ENCODE measurements around the gene IGSF21. TPM values are rescaled to one million over a fixed set of nuclear protein-coding genes. Genes with fewer than 3 reads are reported as not detected.

Gene IGSF21
- total RNA-seq, 1 experiment from 2014 or later = 5.2 TPM

DNA sequence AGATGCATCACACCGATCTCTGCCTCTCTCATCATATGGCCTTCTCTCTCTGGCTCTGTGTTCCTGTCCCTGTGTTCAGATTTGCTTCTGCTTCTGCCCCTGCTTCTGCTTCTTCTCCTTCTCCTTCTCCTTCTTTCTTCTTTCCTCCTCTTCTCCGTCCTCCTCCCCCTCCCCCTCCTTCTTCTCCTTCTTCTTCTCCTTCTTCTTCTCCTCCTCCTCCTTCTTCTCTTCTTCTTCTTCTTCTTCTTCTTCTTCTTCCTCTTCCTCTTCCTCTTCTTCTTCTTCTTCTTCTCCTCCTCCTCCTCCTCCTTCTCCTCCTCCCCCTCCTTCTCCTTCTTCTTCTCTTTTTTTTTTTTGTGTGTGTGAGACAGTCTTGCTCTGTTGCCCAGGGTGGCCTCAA lies 233.2 kb downstream of the IGSF21 start:
- H4K20me1 ChIP-seq (ENCODE audit: control insufficient read depth, insufficient read depth, insufficient read length) = no peaks in the 10 kb centered on the region
- no peak overlapping the region for H3K27ac Mint-ChIP-seq
- H3K18ac ChIP-seq (ENCODE audit: insufficient read length, low read depth, low read length) = no peak overlapping the region
- peaks cover 5% of the 10 kb centered on the region; the same call in 1 of the 2 replicates for H3K27me3 Mint-ChIP-seq (ENCODE audit: low read depth)
- no peak overlapping the region for H2BK12ac ChIP-seq (ENCODE audit: insufficient read length, low read depth, low read length)
- H3K4me2 ChIP-seq (ENCODE audit: insufficient read depth, insufficient read length, low read length) = no peak overlapping the region
- H4K8ac ChIP-seq (replicated peaks; ENCODE audit: insufficient read length, low read depth, low read length) = no peak overlapping the region
- H3K36me3 Mint-ChIP-seq (ENCODE audit: insufficient read depth in 1 of 3, low read depth in 3 of 3) = no peaks in the 10 kb centered on the region
- H2BK5ac ChIP-seq (ENCODE audit: insufficient read length, low read length) = no peak overlapping the region
- H3K9me3 ChIP-seq (ENCODE audit: control insufficient read depth, low read depth, low read length) = no peaks in the 10 kb centered on the region
- DNase-seq = no peak
- no CpG with 5 or more reads among the region's 2 CpGs for WGBS (ENCODE audit: extremely low coverage, insufficient read length, low lambda C conversion rate)
- no peaks in the 10 kb centered on the region; a peak in 1 of 5 replicates for H3K9me3 Mint-ChIP-seq
- no peak for TF ChIP-seq CTCF (conservative IDR thresholded peaks at IDR 0.05)
- no peaks in the 10 kb centered on the region for H3K79me2 ChIP-seq (ENCODE audit: insufficient read depth, low read length)
- H3K27ac ChIP-seq (ENCODE audit: insufficient read length, low read depth, low read length) = no peak overlapping the region
- H3K56ac ChIP-seq (ENCODE audit: insufficient read length, low read depth, low read length) = no peak overlapping the region
- H3K4me1 Mint-ChIP-seq = peaks cover 0 to 4% of the 10 kb centered on the region in 2 experiments; a peak in 3 of 4 replicates
- H4K5ac ChIP-seq (ENCODE audit: insufficient read length, low read depth, low read length) = no peak overlapping the region
- H2BK15ac ChIP-seq (ENCODE audit: low read depth, low read length) = no peak overlapping the region
- no peaks in the 10 kb centered on the region for H3K79me1 ChIP-seq (ENCODE audit: insufficient read depth, low read depth, low read length, poor library complexity, severe bottlenecking)
- no peak overlapping the region for H3K14ac ChIP-seq (ENCODE audit: insufficient read depth, low read length)
- no peak overlapping the region for H3K4ac ChIP-seq (ENCODE audit: low read depth, low read length)
- no peak overlapping the region for H3K9ac ChIP-seq (ENCODE audit: extremely low read depth, insufficient read length, low read length)
- no peak overlapping the region for H3K23ac ChIP-seq (ENCODE audit: insufficient read length, low read depth, low read length)
- H2AFZ ChIP-seq (ENCODE audit: low read length) = no peak overlapping the region
- H3K4me1 ChIP-seq (ENCODE audit: insufficient read depth, low read length) = no peaks in the 10 kb centered on the region
- no peak overlapping the region for H2BK120ac ChIP-seq (ENCODE audit: low read depth, low read length, poor library complexity, severe bottlenecking)
- no peak overlapping the region for H3K4me3 Mint-ChIP-seq
- 0 out of 2 replicates have a peak, but pooled peaks cover 2% of the 10 kb centered on the region for H3K27me3 ChIP-seq (ENCODE audit: insufficient read depth, low read length)
- H3K23me2 ChIP-seq (ENCODE audit: insufficient read length, low read depth, low read length, poor library complexity, severe bottlenecking) = no peaks in the 10 kb centered on the region
- no peak overlapping the region for H4K91ac ChIP-seq (ENCODE audit: insufficient read length, low read depth, low read length)
- no peak overlapping the region for H3T11ph ChIP-seq (ENCODE audit: low read length)
- no peak overlapping the region for H2AK5ac ChIP-seq (ENCODE audit: insufficient read length, low read length)
- no peak overlapping the region for H2BK20ac ChIP-seq (ENCODE audit: low read depth, low read length, poor library complexity, severe bottlenecking)

All from H9 (cell line).